SU-DHL-6 (cell line): ENCODE measurements around the gene UNK.

ENCODE experiments used
- H2AFZ ChIP-seq: fragments of 200-600 bp; sonication (generic); 2 replicates; pipeline ENCODE4 v1.6.1; 2014; ENCODE audit warnings: low read depth, mild to moderate bottlenecking, moderate library complexity, mixed read lengths, antibody characterized with exemption, low read length; ENCODE audit not compliant: severe bottlenecking
- H3F3A ChIP-seq: fragments of 200-600 bp; shearing (Covaris generic); 2 replicates; pipeline ENCODE4 v1.6.0; 2016; ENCODE audit warnings: antibody characterized with exemption, mild to moderate bottlenecking; ENCODE audit not compliant: insufficient read depth
- H3K27ac ChIP-seq: fragments of 200-600 bp; sonication (generic); 2 replicates; pipeline ENCODE4 v1.5.1; 2016; ENCODE audit warnings: low read depth, mild to moderate bottlenecking, low read length, moderate library complexity, mixed read lengths
- H3K27me3 ChIP-seq: fragments of 200-600 bp; sonication (generic), shearing (Covaris generic); 2 replicates; pipeline ENCODE4 v1.6.0; 2014; ENCODE audit warnings: mild to moderate bottlenecking, low read length
- H3K36me3 ChIP-seq: fragments of 200-600 bp; sonication (generic); 2 replicates; pipeline ENCODE4 v1.6.1; 2014; ENCODE audit warnings: mild to moderate bottlenecking, low read length, mixed read lengths
- H3K4me2 ChIP-seq: fragments of 300-600, 200-600 bp; shearing (Covaris generic), sonication (generic); 2 replicates; pipeline ENCODE4 v1.6.0; 2014; ENCODE audit warnings: low read length, low read depth, mild to moderate bottlenecking; ENCODE audit not compliant: poor library complexity, severe bottlenecking
- H3K4me3 ChIP-seq: fragments of 200-600 bp; sonication (generic); 2 replicates; pipeline ENCODE4 v1.5.1; 2014; ENCODE audit warnings: antibody characterized with exemption, low read length, mild to moderate bottlenecking, mixed read lengths; ENCODE audit not compliant: insufficient read depth, poor library complexity, severe bottlenecking
- H3K79me2 ChIP-seq: fragments of 200-600 bp; sonication (generic); 2 replicates; pipeline ENCODE4 v1.6.1; 2014; ENCODE audit warnings: mild to moderate bottlenecking, low read length, moderate library complexity; ENCODE audit not compliant: insufficient read depth
- H3K9ac ChIP-seq: fragments of 200-600 bp; sonication (generic); 2 replicates; pipeline ENCODE4 v1.7.0; 2014; ENCODE audit warnings: mild to moderate bottlenecking, low read length
- H3K9me2 ChIP-seq: fragments of 200-600 bp; sonication (generic); replicated peaks from 2 replicates; pipeline ENCODE4 v1.6.1; 2014; ENCODE audit warnings: low read length; ENCODE audit not compliant: insufficient read depth
- H3K9me3 ChIP-seq: fragments of 200-600 bp; sonication (generic); 2 replicates; pipeline ENCODE4 v1.6.1; 2014; ENCODE audit warnings: low read length, mixed read lengths; ENCODE audit not compliant: insufficient read depth
- H4K20me1 ChIP-seq: fragments of 200-600 bp; sonication (generic); 2 replicates; pipeline ENCODE4 v1.6.1; 2014; ENCODE audit warnings: low read depth, mild to moderate bottlenecking, antibody characterized with exemption, low read length, moderate library complexity, mixed read lengths
- EZH2phosphoT487 ChIP-seq: fragments of 200-600 bp; sonication (generic), shearing (Covaris generic); conservative IDR thresholded peaks from 2 replicates; pipeline ENCODE4 v1.6.1; 2018; ENCODE audit warnings: mild to moderate bottlenecking, antibody characterized with exemption, low read length, moderate library complexity, mixed read lengths
- TF ChIP-seq, protein P1 (sequence below): fragments of 200-600 bp; sonication (generic); IDR thresholded peaks from one replicate; pipeline ENCODE4 v1.5.1; 2017; ENCODE audit warnings: antibody characterized with exemption, mild to moderate bottlenecking, low read length, moderate library complexity; ENCODE audit not compliant: insufficient read depth, poor library complexity, severe bottlenecking

Gene UNK

DNA sequence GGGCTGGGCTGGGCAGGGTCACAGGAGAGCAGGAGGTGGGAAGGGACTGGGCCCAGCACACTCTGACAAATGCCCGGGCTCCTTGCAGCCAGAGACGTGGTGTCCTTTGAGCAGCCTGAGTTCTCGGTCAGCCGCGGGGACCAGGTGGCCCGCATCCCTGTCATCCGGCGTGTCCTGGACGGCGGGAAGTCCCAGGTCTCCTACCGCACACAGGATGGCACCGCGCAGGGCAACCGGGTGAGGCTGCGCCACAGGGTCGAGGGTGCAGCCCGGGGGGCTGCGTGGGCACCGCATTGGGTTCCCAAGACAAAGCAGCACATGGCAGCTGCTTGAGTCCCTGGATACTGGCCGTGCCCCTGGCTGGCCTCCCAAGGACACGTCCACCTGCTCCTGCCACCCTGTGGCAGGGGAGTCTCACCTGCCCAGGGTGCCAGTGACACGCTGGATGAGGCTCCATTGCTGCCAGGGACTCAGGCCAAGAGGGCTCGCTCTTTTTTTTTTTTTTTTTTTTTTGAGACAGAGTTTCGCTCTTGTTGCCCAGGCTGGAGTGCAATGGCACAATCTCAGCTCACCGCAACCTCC is 40.9 kb upstream of the UNK start:
- Histone ChIP-seq H3K27ac (no peak overlapping the region), H3K36me3 (no peaks in the 10 kb centered on the region), H4K20me1 (no peaks in the 10 kb centered on the region), H2AFZ (no peak overlapping the region), H3K79me2 (no peaks in the 10 kb centered on the region), H3F3A (no peaks in the 10 kb centered on the region), H3K4me3 (no peak overlapping the region), H3K4me2 (no peak overlapping the region), H3K27me3 (no peaks in the 10 kb centered on the region), H3K9ac (no peak overlapping the region), H3K9me3 (no peaks in the 10 kb centered on the region), H3K9me2 (no peaks in the 10 kb centered on the region)
- no peak for TF ChIP-seq EZH2phosphoT487
- TF ChIP-seq, protein P1, sequence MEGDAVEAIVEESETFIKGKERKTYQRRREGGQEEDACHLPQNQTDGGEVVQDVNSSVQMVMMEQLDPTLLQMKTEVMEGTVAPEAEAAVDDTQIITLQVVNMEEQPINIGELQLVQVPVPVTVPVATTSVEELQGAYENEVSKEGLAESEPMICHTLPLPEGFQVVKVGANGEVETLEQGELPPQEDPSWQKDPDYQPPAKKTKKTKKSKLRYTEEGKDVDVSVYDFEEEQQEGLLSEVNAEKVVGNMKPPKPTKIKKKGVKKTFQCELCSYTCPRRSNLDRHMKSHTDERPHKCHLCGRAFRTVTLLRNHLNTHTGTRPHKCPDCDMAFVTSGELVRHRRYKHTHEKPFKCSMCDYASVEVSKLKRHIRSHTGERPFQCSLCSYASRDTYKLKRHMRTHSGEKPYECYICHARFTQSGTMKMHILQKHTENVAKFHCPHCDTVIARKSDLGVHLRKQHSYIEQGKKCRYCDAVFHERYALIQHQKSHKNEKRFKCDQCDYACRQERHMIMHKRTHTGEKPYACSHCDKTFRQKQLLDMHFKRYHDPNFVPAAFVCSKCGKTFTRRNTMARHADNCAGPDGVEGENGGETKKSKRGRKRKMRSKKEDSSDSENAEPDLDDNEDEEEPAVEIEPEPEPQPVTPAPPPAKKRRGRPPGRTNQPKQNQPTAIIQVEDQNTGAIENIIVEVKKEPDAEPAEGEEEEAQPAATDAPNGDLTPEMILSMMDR: no peak

GRCh38 chr17:75748706-75749105 is 35.9 kb upstream of the UNK start:
- Histone ChIP-seq H3K36me3 (no peaks in the 10 kb centered on the region), H3K9me3 (no peaks in the 10 kb centered on the region)
- no peak for TF ChIP-seq EZH2phosphoT487
- TF ChIP-seq, protein P1: no peak

GRCh38 chr17:75749545-75750389 is 34.8 kb upstream of the UNK start:
- H4K20me1 ChIP-seq: no peaks in the 10 kb centered on the region
- no peaks in the 10 kb centered on the region for H3K9me2 ChIP-seq
- no peaks in the 10 kb centered on the region for H3K79me2 ChIP-seq
- TF ChIP-seq, protein P1: peak; percentile 90
- TF ChIP-seq EZH2phosphoT487: no peak
- H3K4me3 ChIP-seq: no peak overlapping the region
- no peaks in the 10 kb centered on the region for H3K36me3 ChIP-seq
- no peaks in the 10 kb centered on the region for H3K27me3 ChIP-seq
- H3K4me2 ChIP-seq: no peak overlapping the region
- H3F3A ChIP-seq: peaks cover 4% of the 10 kb centered on the region; the same call in 1 of the 2 replicates
- H2AFZ ChIP-seq: no peak overlapping the region
- no peak overlapping the region; the same call in 1 of the 2 replicates for H3K9ac ChIP-seq
- H3K9me3 ChIP-seq: no peaks in the 10 kb centered on the region
- H3K27ac ChIP-seq: no peak overlapping the region

More at GRCh38 chr17:75748706-75749105, 35.9 kb upstream of the UNK start:
- Histone ChIP-seq H3K79me2 (no peaks in the 10 kb centered on the region), H3F3A (peaks cover 4% of the 10 kb centered on the region; the same call in 1 of the 2 replicates), H4K20me1 (no peaks in the 10 kb centered on the region), H3K27ac (no peak overlapping the region), H3K4me2 (no peak overlapping the region), H3K4me3 (no peak overlapping the region), H3K9me2 (no peaks in the 10 kb centered on the region), H3K27me3 (no peaks in the 10 kb centered on the region), H2AFZ (no peak overlapping the region), H3K9ac (no peak overlapping the region)
